Hepatocyte (in vitro differentiated cells): ENCODE results near the gene HECTD4. TPM values are rescaled to one million over a fixed set of nuclear protein-coding genes. Genes with fewer than 3 reads are reported as not detected.

Experiments used
- DNase-seq: peaks from one replicate; pipeline ENCODE4 v3.0.0-alpha.2; 2016; ENCODE audit warnings: low spot score
- H2AFZ ChIP-seq: fragments of 200-600 bp; sonication (generic); 2 replicates; pipeline ENCODE4 v1.6.0; 2016; ENCODE audit warnings: antibody characterized with exemption, mild to moderate bottlenecking
- H3K27ac ChIP-seq: fragments of 200-600 bp; sonication (generic); 2 replicates; pipeline ENCODE4 v1.5.1; 2016; ENCODE audit warnings: mild to moderate bottlenecking
- H3K27me3 ChIP-seq: fragments of 200-600 bp; sonication (generic); 2 replicates; pipeline ENCODE4 v1.6.1; 2016
- H3K36me3 ChIP-seq: fragments of 200-600 bp; sonication (generic); replicated peaks from 2 replicates; pipeline ENCODE4 v1.5.1; 2016; ENCODE audit warnings: low read depth; ENCODE audit not compliant: insufficient read depth
- H3K4me1 ChIP-seq: fragments of 200-600 bp; sonication (generic); 2 replicates; pipeline ENCODE4 v1.5.1; 2016; ENCODE audit warnings: mild to moderate bottlenecking, moderate library complexity; ENCODE audit not compliant: insufficient read depth
- H3K4me2 ChIP-seq: fragments of 200-600 bp; sonication (generic); 2 replicates; pipeline ENCODE4 v1.6.0; 2016
- H3K4me3 ChIP-seq: fragments of 200-600 bp; sonication (generic); 2 replicates; pipeline ENCODE4 v1.5.1; 2016; ENCODE audit warnings: mild to moderate bottlenecking
- H3K79me2 ChIP-seq: fragments of 200-600 bp; sonication (generic); 2 replicates; pipeline ENCODE4 v1.6.0; 2017; ENCODE audit warnings: mild to moderate bottlenecking
- H3K9me2 ChIP-seq: fragments of 200-600 bp; sonication (generic); replicated peaks from 2 replicates; pipeline ENCODE4 v1.6.0; 2017; ENCODE audit warnings: mild to moderate bottlenecking; ENCODE audit not compliant: insufficient read depth
- H3K9me3 ChIP-seq: fragments of 200-600 bp; sonication (generic); 2 replicates; pipeline ENCODE4 v1.5.1; 2016; ENCODE audit warnings: low read depth, mild to moderate bottlenecking
- H4K20me1 ChIP-seq: fragments of 200-600 bp; sonication (generic); 2 replicates; pipeline ENCODE4 v1.6.0; 2016; ENCODE audit warnings: mild to moderate bottlenecking; ENCODE audit not compliant: insufficient read depth, poor library complexity, severe bottlenecking
- CTCF ChIP-seq: fragments of 200-600 bp; sonication (generic); IDR thresholded peaks from 2 replicates; pipeline ENCODE4 v1.5.1; 2016; ENCODE audit warnings: antibody characterized with exemption, mild to moderate bottlenecking; ENCODE audit not compliant: poor library complexity
- EZH2 ChIP-seq: fragments of 200-600 bp; sonication (generic); IDR thresholded peaks from 2 replicates; pipeline ENCODE4 v1.6.1; 2016; ENCODE audit warnings: antibody characterized with exemption, mild to moderate bottlenecking, borderline replicate concordance
- EZH2phosphoT487 ChIP-seq: fragments of 200-600 bp; sonication (generic); IDR thresholded peaks from one replicate; pipeline ENCODE4 v1.6.1; 2018; ENCODE audit warnings: antibody characterized with exemption, mild to moderate bottlenecking, low read depth, moderate library complexity; ENCODE audit not compliant: unreplicated experiment, severe bottlenecking
- WGBS: methylation state at CpG from one replicate; pipeline ENCODE4 v1.1.6; 2016; ENCODE audit warnings: low lambda C conversion rate; ENCODE audit errors: missing lambda C conversion rate; 5-methylcytosine and 5-hydroxymethylcytosine counted together
- polyA plus RNA-seq: library from polyadenylated mRNA; unstranded; fragments of >200 nt; fragmentation: Nextera tagmentation; extraction: Ambion mirVana; gene quantifications from 2 replicates; pipeline ENCODE4 v1.2.1, GENCODE V29; 2016
- total RNA-seq: library from RNA; depleted of rRNA; stranded (reverse); fragments of >200 nt; gene quantifications from 2 replicates; pipeline ENCODE4 v1.2.3, GENCODE V29; 2014

The HECTD4 gene
- total and polyA plus RNA-seq, 2 experiments from 2014 or later = 22.7 to 27.1 TPM

GRCh38 chr12:112163471-112163991, 218.7 kb downstream of the HECTD4 start:
- Histone ChIP-seq H3K79me2 (no peaks in the 10 kb centered on the region), H3K4me2 (no peak overlapping the region), H4K20me1 (no peaks in the 10 kb centered on the region), H3K27me3 (no peaks in the 10 kb centered on the region), H3K9me3 (no peaks in the 10 kb centered on the region), H3K27ac (no peak overlapping the region), H3K4me3 (no peak overlapping the region), H3K9me2 (no peaks in the 10 kb centered on the region), H3K4me1 (no peaks in the 10 kb centered on the region), H3K36me3 (no peaks in the 10 kb centered on the region), H2AFZ (no peak overlapping the region)
- DNase-seq = no peak
- 97% methylated on average over 22 of the region's 22 CpGs for WGBS
- TF ChIP-seq CTCF (no peak), EZH2phosphoT487 (no peak), EZH2 (no peak)

- Histone ChIP-seq H2AFZ (no peak overlapping the region), H3K36me3 (no peaks in the 10 kb centered on the region), H3K27me3 (no peaks in the 10 kb centered on the region), H3K9me2 (no peaks in the 10 kb centered on the region), H3K4me3 (no peak overlapping the region), H3K9me3 (no peaks in the 10 kb centered on the region), H4K20me1 (no peaks in the 10 kb centered on the region), H3K4me1 (no peaks in the 10 kb centered on the region), H3K27ac (no peak overlapping the region), H3K79me2 (no peaks in the 10 kb centered on the region), H3K4me2 (no peak overlapping the region)
- WGBS = 98% methylated on average over 6 of the region's 8 CpGs
- no peak for DNase-seq
- TF ChIP-seq EZH2phosphoT487 (no peak), EZH2 (no peak), CTCF (no peak)
Observed at GRCh38 chr12:112163056-112163455, 219.2 kb downstream of the HECTD4 start.

- no peak overlapping the region for H3K4me3 ChIP-seq
- H3K79me2 ChIP-seq = no peaks in the 10 kb centered on the region
- no peaks in the 10 kb centered on the region for H3K4me1 ChIP-seq
- TF ChIP-seq EZH2phosphoT487 (no peak), EZH2 (no peak), CTCF (no peak)
- H3K4me2 ChIP-seq = no peak overlapping the region
- H3K27ac ChIP-seq = no peak overlapping the region
- DNase-seq = no peak
- H4K20me1 ChIP-seq = no peaks in the 10 kb centered on the region
- H2AFZ ChIP-seq = no peak overlapping the region
- WGBS = 96% methylated on average over 12 of the region's 12 CpGs
- H3K9me2 ChIP-seq = no peaks in the 10 kb centered on the region
- H3K9me3 ChIP-seq = no peaks in the 10 kb centered on the region
- H3K36me3 ChIP-seq = no peaks in the 10 kb centered on the region
- H3K27me3 ChIP-seq = no peaks in the 10 kb centered on the region
Observed at GRCh38 chr12:112162241-112162790, 219.9 kb downstream of the HECTD4 start.

- H4K20me1 ChIP-seq = no peaks in the 10 kb centered on the region
- no peak overlapping the region for H3K4me3 ChIP-seq
- H3K36me3 ChIP-seq = no peaks in the 10 kb centered on the region
- H3K4me2 ChIP-seq = no peak overlapping the region
- TF ChIP-seq EZH2phosphoT487 (no peak), EZH2 (no peak), CTCF (no peak)
- H2AFZ ChIP-seq = no peak overlapping the region
- H3K27me3 ChIP-seq = no peaks in the 10 kb centered on the region
- H3K4me1 ChIP-seq = no peaks in the 10 kb centered on the region
- no peaks in the 10 kb centered on the region for H3K9me3 ChIP-seq
- H3K9me2 ChIP-seq = no peaks in the 10 kb centered on the region
- H3K27ac ChIP-seq = no peak overlapping the region
- no peak for DNase-seq
- no peaks in the 10 kb centered on the region for H3K79me2 ChIP-seq
- WGBS = 93% methylated on average over 9 of the region's 9 CpGs
Observed at GRCh38 chr12:112161711-112162110, 220.5 kb downstream of the HECTD4 start.
